DMS114 treated with DMSO at 0.1 percent for 48 hours (cell line): ENCODE data around the gene ASGR2.

ENCODE experiments used
- DNase-seq: peaks from one replicate; lab custom pipeline; 2025; ENCODE audit not compliant: unreplicated experiment; lab: John Stamatoyannopoulos, UW

Gene ASGR2

DNA sequence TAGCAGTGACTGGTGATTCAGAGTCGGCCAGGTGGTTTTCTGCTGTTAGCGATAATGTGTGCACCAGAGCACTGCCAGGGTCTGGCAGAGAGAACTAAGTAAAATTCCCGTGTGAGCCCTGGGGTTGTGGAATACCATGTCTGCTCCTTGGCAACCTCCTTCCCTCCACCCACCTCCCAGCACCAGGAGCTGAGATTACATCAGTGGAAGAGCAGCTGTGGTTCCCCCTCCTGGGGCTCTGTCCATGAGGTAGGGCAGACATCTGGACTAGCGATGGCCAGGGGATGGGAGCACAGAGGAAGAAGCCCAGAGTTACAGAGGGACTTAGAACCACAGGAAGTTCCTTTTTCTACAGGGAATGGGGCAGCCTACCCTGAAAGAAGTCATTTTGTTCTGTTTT is 50.4 kb downstream of the ASGR2 start:
- DNase-seq: no peak

DNA sequence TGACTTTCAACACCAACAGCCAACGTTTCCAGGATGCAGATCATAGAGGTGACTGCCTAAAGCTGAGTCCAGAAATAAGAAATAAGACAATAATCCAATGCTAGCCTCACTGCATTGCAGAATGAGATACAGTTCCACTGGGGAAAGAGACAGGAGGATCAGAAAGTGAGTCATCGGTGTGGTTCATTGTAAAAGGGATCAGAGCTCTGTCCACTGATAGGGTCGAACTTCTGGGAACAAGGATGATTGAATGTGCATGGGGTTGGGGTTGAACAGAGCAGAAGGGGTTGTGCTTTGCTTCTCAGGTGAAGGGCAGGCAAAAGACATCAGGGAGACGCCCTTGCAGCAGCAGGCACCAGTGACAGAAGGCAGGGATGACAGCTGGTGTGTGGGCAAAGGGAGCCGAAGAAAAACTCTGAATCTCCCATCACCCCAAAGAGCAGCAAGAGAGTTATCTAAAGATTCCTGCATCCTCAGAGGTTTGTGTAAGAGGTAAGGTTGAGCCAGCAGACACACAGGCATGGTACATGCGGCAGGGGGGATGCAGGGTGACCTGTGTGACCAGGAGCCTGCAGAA is 51.0 kb downstream of the ASGR2 start:
- DNase-seq: no peak

DNA sequence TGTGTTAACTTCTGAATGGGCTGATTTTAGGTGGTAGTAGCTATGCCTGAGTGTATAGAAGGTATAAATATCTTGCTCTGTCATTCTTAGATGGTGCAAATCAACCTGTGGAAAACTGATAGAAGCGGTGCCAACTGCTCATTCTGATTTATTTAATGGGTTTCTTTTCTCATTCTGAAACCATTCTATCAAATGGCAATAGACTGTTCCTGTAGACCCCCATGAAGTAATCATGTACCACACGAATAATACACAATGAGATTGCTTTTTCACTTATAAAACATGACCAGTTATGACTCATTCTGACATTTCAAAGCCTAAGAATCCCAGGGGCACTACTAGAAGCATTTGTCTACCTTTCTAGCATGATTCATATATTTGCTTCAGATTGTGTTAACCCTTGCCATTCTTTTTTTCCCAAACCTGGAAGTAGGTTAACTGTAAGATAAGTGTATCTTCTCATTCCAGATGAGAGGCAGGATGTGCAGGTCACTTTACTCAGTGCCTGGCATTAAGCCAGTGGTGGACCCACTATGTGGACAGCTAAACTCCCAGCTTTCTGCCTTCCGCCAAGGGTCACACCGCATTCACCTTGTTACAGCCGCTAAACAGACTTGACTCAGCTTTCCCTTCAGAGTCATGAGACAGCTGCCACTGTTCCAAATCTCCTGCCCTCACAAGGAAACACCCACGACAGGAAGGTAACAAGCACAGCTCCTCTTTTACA is 54.3 kb downstream of the ASGR2 start:
- DNase-seq: no peak

DNA sequence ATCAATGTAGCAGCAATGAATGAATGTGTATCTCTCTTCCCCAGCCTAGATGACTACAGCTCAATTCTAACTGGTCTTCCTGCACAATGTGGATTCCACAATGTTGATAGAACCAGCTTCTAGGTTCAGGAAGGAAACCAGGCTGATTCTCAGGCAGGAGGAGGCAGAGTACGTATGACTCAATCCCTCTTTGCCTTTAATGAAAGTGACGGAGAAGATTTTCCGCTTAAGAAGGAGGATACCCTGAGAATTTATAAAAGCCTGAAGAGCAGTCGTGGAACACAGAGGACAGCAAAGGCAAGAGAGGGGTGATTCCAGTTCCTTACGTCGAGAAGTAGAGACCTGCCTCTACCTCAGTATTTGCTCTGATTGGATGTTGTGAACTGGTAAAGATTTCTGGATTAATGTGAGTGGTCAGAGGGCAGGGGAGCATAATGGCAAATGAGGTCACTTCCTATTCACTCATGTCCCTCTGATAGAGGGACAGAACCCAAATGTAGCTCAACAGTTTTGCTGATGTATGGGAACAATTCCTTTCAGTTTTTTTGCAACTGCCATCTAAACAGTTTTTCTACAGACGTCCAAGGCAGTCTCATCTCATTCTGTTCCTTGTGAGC is 55.7 kb downstream of the ASGR2 start:
- DNase-seq: no peak

DNA sequence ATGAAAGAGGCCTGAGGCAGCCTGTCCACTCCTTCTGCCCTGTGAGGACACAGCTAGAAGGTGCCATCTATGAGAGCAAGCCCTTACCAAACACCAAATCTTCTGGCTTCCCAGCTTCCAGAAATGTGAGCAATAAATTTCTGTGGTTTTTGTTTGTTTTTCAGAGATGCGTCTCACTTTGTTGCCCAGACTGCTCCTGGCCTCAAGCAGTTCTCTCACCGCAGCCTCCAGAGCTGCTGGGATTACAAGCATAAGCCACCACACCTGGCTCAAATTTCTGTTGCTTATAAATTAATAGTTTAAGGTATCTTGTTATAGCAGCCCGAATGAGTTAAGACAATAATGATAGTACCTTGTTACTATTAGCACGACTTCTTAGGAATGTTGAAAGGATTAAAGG is 58.2 kb downstream of the ASGR2 start:
- no peak for DNase-seq
